Stomach (tissue), 9 donors: ENCODE measurements around the gene ABCG5. TPM values are rescaled to one million over a fixed set of nuclear protein-coding genes. Genes with fewer than 3 reads are reported as not detected.

Experiments used
- DNase-seq, 2 donors: peaks; one replicate each; pipeline versions ENCODE4 v3.0.0 to v3.0.0-alpha.2; 2013 to 2019
- H3K27ac ChIP-seq, 5 donors: fragments of 200-600 bp in 4 of 5; sonication (generic) in 4 of 5; one replicate each; pipeline ENCODE4 v1.5.1; 2013 to 2019; ENCODE audit warnings: mild to moderate bottlenecking in 1 of 5, moderate library complexity in 1 of 5
- H3K27me3 ChIP-seq, 3 donors: fragments of 200-600 bp; sonication (generic); one replicate each; pipeline ENCODE4 v1.5.1; 2017 to 2019; ENCODE audit warnings: mixed run types in 1 of 3
- H3K36me3 ChIP-seq, 4 donors: fragments of 200-600 bp; sonication (generic); 1 replicate in 3 of 4; 2 replicates in 1 of 4; pipeline ENCODE4 v1.5.1; 2016 to 2019
- H3K4me1 ChIP-seq, 4 donors: fragments of 200-600 bp; sonication (generic); one replicate each; pipeline ENCODE4 v1.5.1; 2016 to 2019
- H3K4me3 ChIP-seq, 4 donors: fragments of 200-600 bp; sonication (generic) in 3 of 4; one replicate each; pipeline ENCODE4 v1.5.1; 2016 to 2019; ENCODE audit warnings: mild to moderate bottlenecking in 1 of 4
- H3K9me3 ChIP-seq, 4 donors: fragments of 200-600 bp; sonication (generic); one replicate each; pipeline ENCODE4 v1.5.1; 2016 to 2019
- CTCF ChIP-seq, 7 experiments: fragments of 450-650 bp in 4 of 7; fragments of 200-600 bp in 3 of 7; sonication (generic) in 3 of 7; IDR thresholded peaks; one replicate each; pipeline ENCODE4 v1.5.1; 2016 to 2019; ENCODE audit warnings: antibody characterized with exemption in 7 of 7, control low read depth in 2 of 7, mild to moderate bottlenecking in 1 of 7
- EP300 ChIP-seq: sonication (generic); formaldehyde crosslinking; IDR thresholded peaks from one replicate; pipeline ENCODE4 v1.6.1; 2017; ENCODE audit warnings: antibody characterized with exemption
- POLR2A ChIP-seq, 4 donors: fragments of 450-650 bp; IDR thresholded peaks; one replicate each; pipeline ENCODE4 v1.6.1; 2016; ENCODE audit warnings: antibody characterized with exemption in 4 of 4, control low read depth in 2 of 4, mild to moderate bottlenecking in 1 of 4, moderate library complexity in 1 of 4
- POLR2AphosphoS5 ChIP-seq, 3 donors: sonication (generic); formaldehyde crosslinking; IDR thresholded peaks; one replicate each; pipeline ENCODE4 v1.6.1; 2016; ENCODE audit warnings: antibody characterized with exemption in 3 of 3
- WGBS, 5 donors: extraction: QIAGEN DNeasy Blood & Tissue Kit in 3 of 5; methylation state at CpG; one replicate each; pipeline versions ENCODE4 v1.1.5 to v1.1.7; 2013 to 2018; 5-methylcytosine and 5-hydroxymethylcytosine counted together
- intact Hi-C: fragments of 100-400 bp; cut with DNase I; formaldehyde crosslinking; loops from one replicate; pipeline ENCODE4 v1.15.1; 2023; ENCODE audit warnings: low total_unique reads
- polyA plus RNA-seq, 3 donors: library from polyadenylated mRNA; stranded (reverse); fragments of 200-250 nt; gene quantifications; one replicate each; pipeline ENCODE4 v1.2.3, GENCODE V29; 2013
- total RNA-seq, 5 donors: library from RNA; depleted of rRNA; stranded (reverse); fragments of >200 nt; gene quantifications; one replicate each; pipeline versions ENCODE4 v1.1.0 to v1.2.3, GENCODE V29; 2014 to 2016
- donor health status: healthy with polysubstance abuse.
- donor health status: Bipolar disorder and iron deficiency.
- donor health status: healthy.

The ABCG5 gene
- total and polyA plus RNA-seq, 8 donors = 0.92 TPM; not detected in 7

- TF ChIP-seq CTCF (IDR thresholded peaks at IDR 0.05) (no peak), POLR2A (IDR thresholded peaks at IDR 0.05) (no peak), EP300 (no peak), POLR2AphosphoS5 (IDR thresholded peaks at IDR 0.05) (no peak)
- intact Hi-C loops = no loop called here
- H3K27me3 ChIP-seq = peaks cover 0 to 17% (median 7%) of the 10 kb centered on the region in 3 donors
- no peak overlapping the region for H3K27ac ChIP-seq
- no peak overlapping the region for H3K4me3 ChIP-seq
- no peaks in the 10 kb centered on the region for H3K36me3 ChIP-seq
- 65 to 81% (median 74%) methylated on average over 4 of the region's 4 CpGs for WGBS, 5 donors
- DNase-seq = no peak
- H3K4me1 ChIP-seq = peaks cover 0 to 4% (median 3%) of the 10 kb centered on the region in 4 donors
- no peaks in the 10 kb centered on the region for H3K9me3 ChIP-seq
These were observed 1.6 kb downstream of the ABCG5 start for GRCh38 chr2:43837033-43837432.

GRCh38 chr2:43832457-43832856 is 6.2 kb downstream of the ABCG5 start:
- no peak overlapping the region for H3K27ac ChIP-seq
- DNase-seq = peak in 1 of 2 donors; percentile 20
- H3K27me3 ChIP-seq = peaks cover 5 to 41% (median 21%) of the 10 kb centered on the region in 3 donors
- intact Hi-C loops = no loop called here
- no peaks in the 10 kb centered on the region for H3K36me3 ChIP-seq
- WGBS, 5 donors = 42 to 47% (median 44%) methylated on average over 3 of the region's 3 CpGs
- TF ChIP-seq EP300 (no peak), POLR2A (IDR thresholded peaks at IDR 0.05) (no peak), CTCF (IDR thresholded peaks at IDR 0.05) (no peak), POLR2AphosphoS5 (IDR thresholded peaks at IDR 0.05) (no peak)
- peaks cover 0 to 11% (median 11%) of the 10 kb centered on the region in 4 donors for H3K4me1 ChIP-seq
- no peak overlapping the region for H3K4me3 ChIP-seq
- no peaks in the 10 kb centered on the region for H3K9me3 ChIP-seq

- Histone ChIP-seq H3K36me3 (no peaks in the 10 kb centered on the region), H3K4me1 (peaks cover 0 to 11% (median 11%) of the 10 kb centered on the region in 4 donors), H3K9me3 (no peaks in the 10 kb centered on the region), H3K27me3 (peaks cover 5 to 41% (median 21%) of the 10 kb centered on the region in 3 donors), H3K4me3 (peak overlapping the region; percentile 9 to 42 (median 28)), H3K27ac (no peak overlapping the region)
- TF ChIP-seq EP300 (no peak), POLR2AphosphoS5 (IDR thresholded peaks at IDR 0.05) (no peak), POLR2A (IDR thresholded peaks at IDR 0.05) (no peak), CTCF (IDR thresholded peaks at IDR 0.05) (no peak)
- WGBS, 5 donors = 6 to 13% (median 7%) methylated on average over 26 to 54 of the region's 54 CpGs
- peak in 1 of 2 donors; percentile 47 for DNase-seq
- intact Hi-C loops = no loop called here
These were observed 6.9 kb downstream of the ABCG5 start for GRCh38 chr2:43831543-43832294.

GRCh38 chr2:43826305-43827250 is 12.1 kb downstream of the ABCG5 start:
- no peaks in the 10 kb centered on the region for H3K36me3 ChIP-seq
- intact Hi-C loops = no loop called here
- H3K9me3 ChIP-seq = no peaks in the 10 kb centered on the region
- peaks cover 4 to 25% (median 10%) of the 10 kb centered on the region in 3 donors for H3K27me3 ChIP-seq
- H3K27ac ChIP-seq = no peak overlapping the region
- TF ChIP-seq EP300 = no peak
- TF ChIP-seq CTCF (IDR thresholded peaks at IDR 0.05) = no peak
- TF ChIP-seq POLR2AphosphoS5 (IDR thresholded peaks at IDR 0.05) = no peak
- TF ChIP-seq POLR2A (IDR thresholded peaks at IDR 0.05) = no peak
- no peak for DNase-seq
- H3K4me1 ChIP-seq = peaks cover 0 to 3% (median 3%) of the 10 kb centered on the region in 4 donors
- H3K4me3 ChIP-seq = no peak overlapping the region
- WGBS, 5 donors = 90 to 96% (median 94%) methylated on average over 17 of the region's 17 CpGs
